Measurements from ENCODE around the gene MAPK9.

GRCh38 chr5:180241600-180241999 lies 50.3 kb downstream of the MAPK9 start:
- TF ChIP-seq POLR2A (IDR thresholded peaks at IDR 0.05; ENCODE audit: low read length) (no peak), GATA1 (IDR thresholded peaks at IDR 0.05; ENCODE audit: low read depth, low read length) (no peak)

Measured in erythroblast (primary cell).